GM19043 (cell line): Measurements from ENCODE around the gene SYTL2.
"Not testable (repeated sequence)": the region's sequence is repeated elsewhere in the genome, so short reads cannot be mapped to it uniquely, and the experiment has no call there.

Experiments
- ATAC-seq: cut with Tn5 transposase; IDR thresholded peaks from one replicate; pipeline ENCODE4 v1.9.1; 2021; ENCODE audit warnings: low read depth; ENCODE audit not compliant: unreplicated experiment

Gene SYTL2

DNA sequence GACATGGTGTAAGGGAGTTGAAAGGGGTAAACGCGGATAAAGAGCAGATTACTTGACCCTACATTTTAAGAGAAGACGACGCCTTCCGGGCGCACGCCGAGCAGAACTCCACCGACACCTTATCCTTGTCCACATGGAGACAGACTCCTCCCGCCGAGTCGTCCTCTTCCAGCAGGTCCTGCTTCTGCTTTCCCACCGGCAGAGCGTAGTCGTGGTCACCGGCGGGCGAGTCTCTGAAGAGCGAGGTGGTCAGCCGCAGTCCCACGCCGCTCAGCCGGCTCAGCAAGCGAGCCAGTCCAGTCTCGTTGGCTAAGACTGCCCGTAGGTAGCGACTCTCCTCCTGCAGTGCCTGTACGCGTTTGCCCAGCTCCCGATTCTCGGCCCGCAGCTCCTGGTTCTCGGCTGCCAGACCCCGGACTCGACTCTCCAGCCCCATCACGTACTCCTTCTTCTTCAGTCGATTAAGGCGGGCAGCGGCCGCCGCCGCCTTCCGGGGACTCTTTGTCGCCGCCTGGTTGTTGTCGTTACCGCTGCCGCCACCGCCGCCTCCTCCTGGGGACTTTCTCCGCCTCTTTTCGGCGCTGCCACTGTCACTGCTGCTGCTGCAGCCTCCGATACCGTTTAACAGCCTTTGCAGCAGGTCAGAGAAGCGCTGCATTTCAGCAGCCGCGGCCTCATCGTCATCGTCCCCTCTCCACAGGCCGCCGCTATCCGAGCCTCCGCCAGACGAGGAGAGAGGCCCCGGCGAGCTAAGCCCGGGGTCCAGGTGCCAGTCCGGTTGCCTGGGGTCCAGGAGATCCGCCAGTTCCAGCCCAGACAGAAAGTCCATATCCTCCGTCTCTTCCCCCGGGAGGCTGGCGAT lies 147.0 kb downstream of the SYTL2 start:
- ATAC-seq = peak; percentile 53

DNA sequence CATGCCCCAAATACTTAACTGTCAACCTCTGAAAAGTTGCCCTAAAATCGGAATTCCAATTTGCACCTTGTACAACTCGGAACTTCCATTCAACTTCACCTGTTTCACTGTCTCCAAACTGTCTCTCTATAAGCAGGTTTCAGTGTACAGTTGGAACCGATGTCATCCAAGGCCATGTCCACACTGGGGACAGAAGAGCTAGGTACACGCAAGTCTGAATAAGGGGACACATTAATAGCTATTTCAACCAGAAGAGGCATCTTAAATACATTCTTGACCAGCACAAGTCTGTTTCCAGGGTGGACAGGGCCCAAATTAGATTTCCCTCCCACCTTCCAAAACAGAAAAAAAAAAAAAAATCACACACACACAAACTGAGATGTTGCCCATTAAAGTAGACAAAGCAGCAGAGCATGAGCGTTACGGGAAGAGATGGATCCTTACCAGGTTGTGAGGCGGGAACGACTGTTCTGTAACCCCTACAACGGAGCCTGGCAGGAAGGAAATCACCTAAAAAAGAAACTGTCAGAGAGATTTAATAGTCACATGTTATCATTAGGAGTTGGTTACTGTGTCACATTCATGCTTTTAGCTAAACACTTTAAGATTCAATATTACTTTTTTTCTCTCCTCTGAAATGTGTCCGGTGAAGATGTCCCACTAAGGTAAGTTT lies 147.7 kb downstream of the SYTL2 start:
- no peak for ATAC-seq

DNA sequence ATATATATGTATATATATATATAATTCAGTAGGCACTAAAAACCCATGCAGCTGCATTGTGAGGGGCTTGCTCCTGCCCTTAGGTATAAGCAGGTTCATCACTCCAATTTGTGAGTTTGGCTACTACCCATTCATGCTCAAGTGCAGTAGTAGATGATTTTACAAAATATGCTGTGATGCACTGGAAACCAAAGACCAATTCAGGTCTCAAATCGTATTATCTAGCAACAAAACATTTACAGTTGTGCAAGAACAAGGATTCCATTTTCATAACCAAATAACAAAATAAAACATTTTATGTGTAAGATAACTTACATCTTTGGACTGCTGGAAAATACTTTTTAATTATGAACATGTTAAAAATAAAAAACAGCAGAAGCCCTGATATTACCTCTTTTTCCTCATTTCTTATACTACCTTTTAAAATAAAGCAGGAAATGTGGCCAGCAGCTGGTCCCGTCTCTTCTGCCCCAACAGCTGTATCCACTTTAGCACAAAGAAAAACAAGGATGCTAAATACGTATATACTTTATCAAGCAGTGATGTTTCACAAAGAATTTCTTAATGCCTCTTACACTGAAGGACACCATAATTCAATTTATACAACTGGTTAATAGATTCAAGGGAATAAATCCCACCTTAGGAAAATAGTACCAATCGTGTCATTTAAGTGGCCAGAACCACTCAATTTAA lies 148.8 kb downstream of the SYTL2 start:
- ATAC-seq = no peak

DNA sequence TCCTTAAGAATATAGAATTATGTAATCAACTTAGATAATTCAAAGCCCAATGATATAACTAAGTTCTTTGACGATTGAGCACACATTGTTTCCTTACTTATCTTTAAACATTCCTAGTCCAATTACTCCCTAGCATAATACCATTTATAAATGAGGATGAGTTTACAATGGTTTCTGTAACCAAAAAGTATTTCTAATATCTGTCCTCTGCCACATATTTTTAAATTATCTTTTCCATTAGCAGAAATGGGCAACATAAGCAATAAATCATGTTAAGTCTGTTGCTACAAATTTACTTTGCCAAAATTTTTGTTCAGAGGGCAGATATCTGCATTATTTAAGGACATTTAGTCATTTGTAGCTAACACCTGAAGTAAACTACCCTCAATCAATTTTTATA lies 152.8 kb downstream of the SYTL2 start:
- ATAC-seq = no peak

DNA sequence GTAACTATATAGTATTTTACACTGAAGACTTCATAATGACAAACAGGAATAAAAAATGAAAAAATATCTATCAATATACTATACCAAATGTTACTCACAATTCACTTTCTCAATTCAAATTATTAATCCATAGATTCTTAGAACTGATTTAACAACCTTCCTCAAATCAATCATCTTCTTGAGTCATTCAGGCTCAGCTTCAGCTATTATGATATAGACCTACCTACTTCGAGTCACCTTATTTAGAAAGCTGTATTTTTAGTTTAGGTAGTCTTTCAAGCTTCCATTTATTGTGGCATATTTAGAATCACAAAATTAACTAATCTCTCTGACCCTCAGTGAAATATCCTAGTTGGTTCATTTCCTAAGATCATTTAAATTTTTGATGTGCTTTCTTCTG lies 154.2 kb downstream of the SYTL2 start:
- ATAC-seq = no peak

DNA sequence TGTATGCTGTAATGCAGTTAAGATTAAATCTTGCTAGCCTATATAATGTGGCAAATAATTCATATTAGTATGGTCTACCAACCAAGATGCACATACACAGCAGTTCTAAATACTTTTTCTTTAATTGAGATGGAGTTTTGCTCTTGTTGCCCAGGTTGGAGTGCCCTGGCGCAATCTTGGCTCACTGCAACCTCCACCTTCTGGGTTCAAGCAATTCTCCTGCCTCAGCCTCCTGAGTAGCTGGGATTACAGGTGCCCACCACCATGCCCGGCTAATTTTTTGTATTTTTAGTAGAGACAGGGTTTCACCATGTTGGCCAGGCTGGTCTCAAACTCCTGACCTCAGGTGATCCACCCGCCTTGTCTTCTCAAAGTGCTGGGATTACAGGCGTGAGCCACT lies 156.6 kb downstream of the SYTL2 start:
- not testable (repeated sequence) for ATAC-seq

DNA sequence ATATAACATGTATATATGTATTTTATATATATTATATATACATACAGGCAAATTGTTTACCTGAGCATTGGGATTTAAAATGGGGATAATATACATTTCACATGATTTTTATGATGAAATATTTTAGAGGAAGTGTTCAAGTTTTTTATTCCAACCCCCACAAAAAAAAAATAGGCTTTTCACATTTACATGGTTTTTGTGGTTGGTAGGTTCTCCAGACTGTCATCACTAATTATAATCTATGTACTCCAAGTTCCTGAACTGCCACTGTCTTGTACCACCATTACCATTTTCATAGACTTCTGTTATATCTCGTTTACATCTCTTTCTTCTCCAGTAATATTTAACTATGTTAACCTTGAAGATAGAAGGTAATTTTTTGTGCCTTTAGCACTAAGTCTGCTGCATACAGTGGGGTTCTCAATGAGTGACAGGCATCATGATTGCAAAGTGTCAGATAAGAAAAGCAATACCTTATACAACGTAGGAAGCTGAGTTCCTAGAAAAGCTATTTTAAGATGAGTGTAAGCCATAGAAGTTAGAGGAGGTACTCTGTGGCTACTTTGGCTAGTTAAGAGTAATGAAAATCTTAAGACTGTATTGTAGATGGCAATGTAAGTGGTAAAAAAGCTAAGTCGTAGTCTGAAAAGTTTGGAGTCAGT lies 158.0 kb downstream of the SYTL2 start:
- ATAC-seq = no peak

DNA sequence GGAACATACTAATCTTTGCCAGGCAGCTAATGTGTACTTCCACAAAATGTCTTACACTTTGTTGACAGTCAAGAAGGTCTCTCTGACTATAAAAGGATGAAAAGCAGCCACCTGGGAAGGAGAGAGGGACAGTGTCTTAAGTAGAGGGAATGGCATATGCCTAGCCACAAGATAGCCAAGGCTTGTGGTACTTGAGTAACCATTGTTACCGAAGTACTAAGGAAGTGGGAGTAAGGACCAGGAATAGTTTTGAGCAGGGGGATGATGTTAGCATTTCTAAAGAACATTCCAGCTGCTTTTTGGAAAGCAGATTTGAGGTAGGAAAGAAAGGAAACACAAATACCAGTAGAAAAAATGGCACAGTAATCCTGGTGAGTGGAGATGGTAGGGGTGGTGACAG lies 159.8 kb downstream of the SYTL2 start:
- ATAC-seq = no peak

DNA sequence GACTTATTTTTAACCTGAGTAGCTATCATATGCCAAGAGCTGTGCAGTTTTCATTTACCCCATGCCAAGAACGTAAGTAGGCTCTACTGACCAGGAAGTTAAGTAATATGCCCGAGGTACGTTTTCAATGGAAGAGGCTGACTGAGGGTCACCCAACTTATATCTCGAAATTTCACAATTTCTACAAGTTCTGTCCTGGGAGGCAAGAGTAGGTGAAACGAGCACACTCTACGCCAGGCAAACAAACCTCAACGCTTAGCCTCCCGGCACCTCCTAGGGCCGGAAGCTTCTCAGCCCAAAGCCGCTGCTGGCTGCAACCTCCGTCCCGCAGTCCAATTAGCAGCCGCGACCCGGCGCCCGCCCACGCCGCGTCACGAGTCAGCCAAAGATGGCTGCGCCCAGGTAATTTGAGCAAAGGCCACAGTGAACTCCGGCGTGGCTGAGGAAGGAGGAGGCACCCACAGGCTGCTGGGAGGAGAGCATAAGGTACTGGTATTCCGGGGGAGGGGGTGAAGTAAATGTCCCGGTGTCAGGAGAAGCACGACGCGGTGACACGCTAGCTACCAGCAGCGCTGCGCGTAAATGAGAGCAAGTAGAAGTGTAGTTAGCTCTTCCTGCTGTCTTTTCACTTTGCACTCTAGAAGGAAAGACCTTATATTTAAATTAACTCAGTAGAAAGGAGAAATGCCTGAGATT lies 163.2 kb downstream of the SYTL2 start, which contains the start of gene TMEM126A:
Gene TMEM126A, plus strand, starts transcription at position 364 of the 696 bp plus-strand sequence. CDS start 2,289 bp downstream, outside the sequence.
- peak; percentile 99 for ATAC-seq

DNA sequence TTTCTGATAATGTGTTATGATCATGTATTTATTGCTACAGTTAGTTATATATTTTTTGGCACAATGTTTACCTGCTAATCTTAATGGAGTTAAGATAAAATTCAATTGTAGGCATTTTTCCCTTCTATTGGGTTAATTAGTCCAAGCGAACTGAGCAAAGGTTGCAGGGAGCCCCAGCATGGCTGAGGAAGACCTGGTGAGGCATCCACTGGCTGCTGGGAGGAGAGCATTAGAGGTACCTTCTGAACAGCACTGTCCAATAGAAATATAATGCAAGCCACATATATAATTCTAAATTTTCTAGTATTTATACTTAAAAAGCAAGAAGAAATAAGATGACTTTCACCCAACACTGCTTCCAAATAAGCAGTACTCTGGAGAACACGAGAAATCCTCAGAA lies 163.9 kb downstream of the SYTL2 start:
- ATAC-seq = no peak
